ENCODE data around the gene TMBIM4.

Gene TMBIM4

DNA sequence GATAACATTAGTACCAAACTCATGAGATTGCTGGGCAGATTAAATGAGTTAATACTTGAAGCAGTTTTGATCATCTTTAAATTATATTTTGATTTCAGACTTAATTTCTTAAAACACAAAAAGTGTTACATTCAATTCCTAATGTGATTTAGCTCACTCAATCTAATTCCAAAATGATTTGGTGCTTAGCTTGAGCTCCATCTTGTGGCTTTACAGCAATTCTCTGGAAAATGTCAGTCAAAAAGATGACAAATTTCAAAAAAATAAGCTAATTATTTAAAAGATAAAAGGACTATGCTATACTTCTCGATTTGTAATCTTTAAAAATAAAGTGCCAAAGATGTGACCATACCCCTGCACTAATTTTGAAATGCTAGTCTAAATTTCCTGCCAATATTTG, 49.3 kb downstream of the TMBIM4 start:
- Histone ChIP-seq H3K27me3 (ENCODE audit: insufficient read depth, insufficient read length) (no peaks in the 10 kb centered on the region), H3K9me3 (ENCODE audit: insufficient read depth, low read length) (no peaks in the 10 kb centered on the region), H3K9ac (ENCODE audit: insufficient read length, low read depth) (no peak overlapping the region), H3K36me3 (ENCODE audit: insufficient read depth, insufficient read length, low read length) (peaks cover 49% of the 10 kb centered on the region), H3K4me3 (ENCODE audit: insufficient read length, low read depth) (no peak overlapping the region), H3K4me1 (ENCODE audit: insufficient read depth, insufficient read length) (no peaks in the 10 kb centered on the region)
- no peak for TF ChIP-seq YY1 (IDR thresholded peaks at IDR 0.05; ENCODE audit: insufficient read depth, insufficient read length)
- TF ChIP-seq SUZ12 (IDR thresholded peaks at IDR 0.05; ENCODE audit: extremely low read depth, insufficient read depth, insufficient read length) = no peak
- no peak for TF ChIP-seq ZNF274 (IDR thresholded peaks at IDR 0.05; ENCODE audit: low read depth, low read length)
- DNase-seq (ENCODE audit: low read depth, low spot score) = no peak

- no peak for TF ChIP-seq ZNF274 (IDR thresholded peaks at IDR 0.05; ENCODE audit: low read depth, low read length)
- no peak for TF ChIP-seq YY1 (IDR thresholded peaks at IDR 0.05; ENCODE audit: insufficient read depth, insufficient read length)
- TF ChIP-seq SUZ12 (IDR thresholded peaks at IDR 0.05; ENCODE audit: extremely low read depth, insufficient read depth, insufficient read length) = no peak
- no peaks in the 10 kb centered on the region for H3K27me3 ChIP-seq (ENCODE audit: insufficient read depth, insufficient read length)
- H3K4me1 ChIP-seq (ENCODE audit: insufficient read depth, insufficient read length) = no peaks in the 10 kb centered on the region
- peaks cover 43% of the 10 kb centered on the region for H3K36me3 ChIP-seq (ENCODE audit: insufficient read depth, insufficient read length, low read length)
- H3K9ac ChIP-seq (ENCODE audit: insufficient read length, low read depth) = no peak overlapping the region
- no peak for DNase-seq (ENCODE audit: low read depth, low spot score)
- H3K9me3 ChIP-seq (ENCODE audit: insufficient read depth, low read length) = no peaks in the 10 kb centered on the region
- no peak overlapping the region for H3K4me3 ChIP-seq (ENCODE audit: insufficient read length, low read depth)
These were observed 49.9 kb downstream of the TMBIM4 start for GRCh38 chr12:66119870-66120241.

DNA sequence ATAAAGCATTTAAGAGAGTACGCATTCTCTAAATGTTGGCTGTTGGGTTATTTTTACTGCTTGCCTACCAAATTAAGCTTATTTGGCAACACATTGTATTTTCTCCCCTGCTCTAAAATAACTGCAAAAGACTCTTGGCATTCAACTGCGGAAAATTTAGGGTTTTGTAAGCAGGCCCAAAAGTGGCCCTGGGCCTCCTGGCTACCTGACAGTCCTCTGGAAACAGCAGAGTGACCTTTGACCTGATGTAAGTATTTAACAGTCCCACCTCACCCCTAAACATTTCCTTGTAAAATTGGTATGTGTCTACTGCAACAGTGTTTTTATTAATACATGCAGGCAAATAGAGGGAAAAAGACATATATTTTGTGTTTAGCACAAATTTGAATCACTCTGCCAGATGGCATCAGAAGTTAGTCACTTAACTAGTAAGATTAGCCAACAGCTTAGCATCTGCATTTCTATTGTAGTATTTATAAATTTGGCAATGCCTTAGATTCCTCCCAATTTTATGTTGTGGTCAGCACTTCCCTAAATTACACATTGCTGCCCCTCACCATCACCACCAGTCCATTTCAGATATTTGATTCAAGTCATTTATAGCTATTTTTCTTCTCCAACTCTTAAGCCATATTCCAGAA, 50.4 kb downstream of the TMBIM4 start:
- no peaks in the 10 kb centered on the region for H3K27me3 ChIP-seq (ENCODE audit: insufficient read depth, insufficient read length)
- H3K36me3 ChIP-seq (ENCODE audit: insufficient read depth, insufficient read length, low read length) = peaks cover 38% of the 10 kb centered on the region
- H3K9ac ChIP-seq (ENCODE audit: insufficient read length, low read depth) = no peak overlapping the region
- H3K4me3 ChIP-seq (ENCODE audit: insufficient read length, low read depth) = no peak overlapping the region
- no peak for DNase-seq (ENCODE audit: low read depth, low spot score)
- H3K9me3 ChIP-seq (ENCODE audit: insufficient read depth, low read length) = no peaks in the 10 kb centered on the region
- no peaks in the 10 kb centered on the region for H3K4me1 ChIP-seq (ENCODE audit: insufficient read depth, insufficient read length)
- TF ChIP-seq SUZ12 (IDR thresholded peaks at IDR 0.05; ENCODE audit: extremely low read depth, insufficient read depth, insufficient read length) (no peak), ZNF274 (IDR thresholded peaks at IDR 0.05; ENCODE audit: low read depth, low read length) (no peak), YY1 (IDR thresholded peaks at IDR 0.05; ENCODE audit: insufficient read depth, insufficient read length) (no peak)

DNA sequence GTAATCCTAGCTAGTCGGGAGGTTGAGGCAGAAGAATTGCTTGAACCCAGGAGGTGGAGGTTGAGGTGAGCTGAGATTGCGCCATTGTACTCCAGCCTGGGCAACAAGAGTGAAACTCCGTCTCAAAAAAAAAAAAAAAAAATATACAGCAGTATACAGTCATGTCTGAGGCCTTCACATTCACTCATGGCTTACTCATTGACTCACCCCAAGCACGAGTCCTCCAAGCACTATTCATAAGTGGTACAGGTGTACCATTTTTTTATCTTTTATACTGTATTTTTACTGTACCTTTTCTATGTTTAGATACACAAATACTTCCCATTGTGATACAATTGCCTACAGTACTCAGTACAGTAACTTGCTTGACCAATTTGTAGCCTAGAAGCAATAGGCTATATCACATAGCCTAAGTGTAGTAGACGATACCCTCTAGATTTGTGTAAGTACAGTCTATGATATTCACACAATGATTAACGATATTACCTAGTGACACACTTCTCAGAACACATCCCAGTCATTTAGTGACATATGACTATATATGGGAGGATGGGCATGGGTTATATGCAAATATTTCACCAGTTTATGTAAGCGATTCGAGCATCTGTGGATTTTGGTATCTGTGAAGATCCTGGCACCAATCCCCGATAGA, 51.4 kb downstream of the TMBIM4 start:
- TF ChIP-seq ZNF274 (IDR thresholded peaks at IDR 0.05; ENCODE audit: low read depth, low read length) (no peak), YY1 (IDR thresholded peaks at IDR 0.05; ENCODE audit: insufficient read depth, insufficient read length) (no peak), SUZ12 (IDR thresholded peaks at IDR 0.05; ENCODE audit: extremely low read depth, insufficient read depth, insufficient read length) (no peak)
- peaks cover 31% of the 10 kb centered on the region for H3K36me3 ChIP-seq (ENCODE audit: insufficient read depth, insufficient read length, low read length)
- H3K4me3 ChIP-seq (ENCODE audit: insufficient read length, low read depth) = no peak overlapping the region
- no peak for DNase-seq (ENCODE audit: low read depth, low spot score)
- no peaks in the 10 kb centered on the region for H3K9me3 ChIP-seq (ENCODE audit: insufficient read depth, low read length)
- H3K9ac ChIP-seq (ENCODE audit: insufficient read length, low read depth) = no peak overlapping the region
- no peaks in the 10 kb centered on the region for H3K4me1 ChIP-seq (ENCODE audit: insufficient read depth, insufficient read length)
- no peaks in the 10 kb centered on the region for H3K27me3 ChIP-seq (ENCODE audit: insufficient read depth, insufficient read length)

DNA sequence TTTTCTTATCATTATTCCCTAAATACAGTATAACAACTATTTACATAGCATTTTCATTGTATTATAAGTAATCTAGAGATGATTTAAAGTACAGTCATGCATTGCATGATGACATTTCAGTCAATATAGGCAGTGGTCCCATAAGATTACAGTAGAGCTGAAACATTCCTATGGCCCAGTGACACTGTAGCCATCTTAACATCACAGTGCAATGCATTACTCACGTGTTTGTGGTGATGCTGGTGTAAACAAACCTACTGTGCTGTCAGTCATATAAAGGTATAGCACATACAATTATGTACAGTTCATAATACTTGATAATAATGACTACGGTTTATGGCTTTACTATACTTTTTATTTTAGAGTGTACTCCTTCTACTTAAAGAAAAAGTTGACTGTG, 52.6 kb downstream of the TMBIM4 start:
- no peak overlapping the region for H3K4me3 ChIP-seq (ENCODE audit: insufficient read length, low read depth)
- H3K9me3 ChIP-seq (ENCODE audit: insufficient read depth, low read length) = no peaks in the 10 kb centered on the region
- H3K9ac ChIP-seq (ENCODE audit: insufficient read length, low read depth) = no peak overlapping the region
- H3K4me1 ChIP-seq (ENCODE audit: insufficient read depth, insufficient read length) = no peaks in the 10 kb centered on the region
- H3K36me3 ChIP-seq (ENCODE audit: insufficient read depth, insufficient read length, low read length) = peaks cover 21% of the 10 kb centered on the region
- DNase-seq (ENCODE audit: low read depth, low spot score) = no peak
- no peak for TF ChIP-seq YY1 (IDR thresholded peaks at IDR 0.05; ENCODE audit: insufficient read depth, insufficient read length)
- no peak for TF ChIP-seq ZNF274 (IDR thresholded peaks at IDR 0.05; ENCODE audit: low read depth, low read length)
- TF ChIP-seq SUZ12 (IDR thresholded peaks at IDR 0.05; ENCODE audit: extremely low read depth, insufficient read depth, insufficient read length) = no peak
- H3K27me3 ChIP-seq (ENCODE audit: insufficient read depth, insufficient read length) = no peaks in the 10 kb centered on the region

GRCh38 chr12:66115071-66115600, 54.7 kb downstream of the TMBIM4 start:
- H3K9me3 ChIP-seq (ENCODE audit: insufficient read depth, low read length) = no peaks in the 10 kb centered on the region
- no peak for DNase-seq (ENCODE audit: low read depth, low spot score)
- TF ChIP-seq SUZ12 (IDR thresholded peaks at IDR 0.05; ENCODE audit: extremely low read depth, insufficient read depth, insufficient read length) (no peak), ZNF274 (IDR thresholded peaks at IDR 0.05; ENCODE audit: low read depth, low read length) (no peak), YY1 (IDR thresholded peaks at IDR 0.05; ENCODE audit: insufficient read depth, insufficient read length) (no peak)
- no peaks in the 10 kb centered on the region for H3K27me3 ChIP-seq (ENCODE audit: insufficient read depth, insufficient read length)
- no peak overlapping the region for H3K9ac ChIP-seq (ENCODE audit: insufficient read length, low read depth)
- H3K36me3 ChIP-seq (ENCODE audit: insufficient read depth, insufficient read length, low read length) = peaks cover 7% of the 10 kb centered on the region
- no peaks in the 10 kb centered on the region for H3K4me1 ChIP-seq (ENCODE audit: insufficient read depth, insufficient read length)
- H3K4me3 ChIP-seq (ENCODE audit: insufficient read length, low read depth) = no peak overlapping the region

DNA sequence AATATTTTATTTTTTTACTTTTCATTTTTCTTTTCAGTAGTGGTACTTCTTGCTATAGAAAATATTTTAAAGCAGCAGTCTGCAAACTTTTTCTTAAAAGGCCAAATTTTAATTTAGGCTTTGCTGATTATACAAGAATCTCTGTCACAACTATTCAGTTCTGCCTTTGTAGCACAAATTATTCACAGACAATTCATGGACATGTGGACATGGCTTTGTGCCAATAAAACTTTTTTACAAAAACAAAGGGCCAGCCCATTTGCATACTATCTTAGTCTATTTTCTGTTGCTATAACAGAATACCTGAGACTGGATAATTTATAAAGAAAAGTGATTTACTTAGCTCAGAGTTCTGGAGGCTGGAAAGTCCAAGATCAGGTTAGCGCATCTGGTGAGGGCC, 56.3 kb downstream of the TMBIM4 start:
- Histone ChIP-seq H3K36me3 (ENCODE audit: insufficient read depth, insufficient read length, low read length) (no peaks in the 10 kb centered on the region), H3K9me3 (ENCODE audit: insufficient read depth, low read length) (no peaks in the 10 kb centered on the region), H3K27me3 (ENCODE audit: insufficient read depth, insufficient read length) (no peaks in the 10 kb centered on the region), H3K9ac (ENCODE audit: insufficient read length, low read depth) (no peak overlapping the region), H3K4me3 (ENCODE audit: insufficient read length, low read depth) (no peak overlapping the region), H3K4me1 (ENCODE audit: insufficient read depth, insufficient read length) (no peaks in the 10 kb centered on the region)
- TF ChIP-seq SUZ12 (IDR thresholded peaks at IDR 0.05; ENCODE audit: extremely low read depth, insufficient read depth, insufficient read length) = no peak
- TF ChIP-seq YY1 (IDR thresholded peaks at IDR 0.05; ENCODE audit: insufficient read depth, insufficient read length) = no peak
- TF ChIP-seq ZNF274 (IDR thresholded peaks at IDR 0.05; ENCODE audit: low read depth, low read length) = no peak
- no peak for DNase-seq (ENCODE audit: low read depth, low spot score)

Measured in NT2/D1 (cell line).